H1 (cell line): ENCODE results near the gene ADSS2. TPM values are rescaled to one million over a fixed set of nuclear protein-coding genes. Genes with fewer than 3 reads are reported as not detected.
"Not testable (repeated sequence)": the region's sequence is repeated elsewhere in the genome, so short reads cannot be mapped to it uniquely, and the experiment has no call there.

Experiments used
- CTCF ChIA-PET: fragments of 300-600 bp; sonication (Branson Sonifier 250); formaldehyde crosslinking; loops from one replicate; lab custom pipeline; 2021; ENCODE audit not compliant: partially characterized antibody; lab: Charles Lee
- POLR2A ChIA-PET: fragments of 300-600 bp; sonication (Branson Sonifier 250); formaldehyde crosslinking; loops from one replicate; lab custom pipeline; 2021; ENCODE audit warnings: inconsistent platforms; ENCODE audit not compliant: partially characterized antibody; lab: Charles Lee
- DNase-seq, 2 experiments: peaks; one replicate each; pipeline versions ENCODE4 v3.0.0 to v3.0.0-alpha.2; 2010 to 2022; ENCODE audit warnings: low spot score in 2 of 2, low read depth in 1 of 2, mixed read lengths in 1 of 2
- FAIRE-seq: peaks from 2 replicates; lab custom pipeline; 2011; peaks lifted over from hg19 to GRCh38; lab: Jason Lieb, UNC
- H2AFZ ChIP-seq: 2 replicates; pipeline ENCODE4 v1.8.1; 2012; ENCODE audit warnings: low read length, inconsistent platforms
- H2AK5ac ChIP-seq: 2 replicates; pipeline ENCODE4 v1.6.1; 2013; ENCODE audit warnings: low read depth, low read length
- H2BK120ac ChIP-seq: replicated peaks from 2 replicates; pipeline ENCODE3; 2013; ENCODE audit warnings: low read depth, low read length, inconsistent platforms
- H2BK12ac ChIP-seq: 2 replicates; pipeline ENCODE4 v1.6.1; 2013; ENCODE audit warnings: low read depth, low read length
- H2BK15ac ChIP-seq: 2 replicates; pipeline ENCODE4 v1.6.1; 2013; ENCODE audit warnings: low read length
- H2BK20ac ChIP-seq: 2 replicates; pipeline ENCODE4 v1.6.1; 2013; ENCODE audit warnings: low read length
- H2BK5ac ChIP-seq: 2 replicates; pipeline ENCODE4 v1.6.1; 2013; ENCODE audit warnings: low read depth, low read length
- H3K14ac ChIP-seq: 2 replicates; pipeline ENCODE4 v1.6.1; 2013; ENCODE audit warnings: inconsistent platforms; ENCODE audit not compliant: insufficient read length
- H3K18ac ChIP-seq: 2 replicates; pipeline ENCODE4 v1.6.1; 2013; ENCODE audit warnings: low read length; ENCODE audit errors: extremely low read depth
- H3K23ac ChIP-seq: 2 replicates; pipeline ENCODE4 v1.6.1; 2013; ENCODE audit warnings: inconsistent platforms; ENCODE audit not compliant: insufficient read length
- H3K23me2 ChIP-seq: 2 replicates; pipeline ENCODE4 v1.6.1; 2013; ENCODE audit warnings: low read depth, low read length
- H3K27ac ChIP-seq: 2 replicates; pipeline ENCODE4 v1.6.1; 2011; ENCODE audit warnings: low read depth, low read length, inconsistent platforms
- H3K27me3 ChIP-seq, 4 experiments: replicated peaks in 1 of 4; 1 replicate in 1 of 4; 2 replicates in 3 of 4; pipeline versions ENCODE4 v1.6.1 to v1.8.1; 2011 to 2013; ENCODE audit warnings: low read length in 3 of 4, mild to moderate bottlenecking in 3 of 4, inconsistent platforms in 2 of 4, mixed read lengths in 2 of 4, moderate library complexity in 1 of 4; ENCODE audit not compliant: control insufficient read depth in 3 of 4, insufficient read depth in 3 of 4; ENCODE audit errors: extremely low read depth in 1 of 4
- H3K36me3 ChIP-seq, 4 experiments: 2 replicates each; pipeline versions ENCODE4 v1.6.1 to v1.8.1; 2011 to 2013; ENCODE audit warnings: mild to moderate bottlenecking in 4 of 4, low read length in 3 of 4, moderate library complexity in 2 of 4, control low read depth in 1 of 4, inconsistent platforms in 1 of 4; ENCODE audit not compliant: insufficient read depth in 4 of 4, control insufficient read depth in 2 of 4
- H3K4ac ChIP-seq: replicated peaks from 2 replicates; pipeline ENCODE3; 2013; ENCODE audit warnings: low read length, low read depth, mixed read lengths, inconsistent platforms; ENCODE audit not compliant: insufficient read length
- H3K4me1 ChIP-seq, 4 experiments: replicated peaks in 1 of 4; 1 replicate in 1 of 4; 2 replicates in 3 of 4; pipeline versions ENCODE4 v1.6.1 to v1.8.1; 2011 to 2013; ENCODE audit warnings: low read length in 3 of 4, inconsistent platforms in 2 of 4, mixed read lengths in 1 of 4; ENCODE audit not compliant: insufficient read depth in 4 of 4, control insufficient read depth in 3 of 4
- H3K4me2 ChIP-seq, 2 experiments: 2 replicates each; pipeline versions ENCODE4 v1.6.1 to v1.8.1; 2011 to 2013; ENCODE audit warnings: low read depth in 2 of 2, low read length in 2 of 2, control low read depth in 1 of 2, inconsistent platforms in 1 of 2, mild to moderate bottlenecking in 1 of 2; ENCODE audit not compliant: insufficient read depth in 1 of 2
- H3K4me3 ChIP-seq, 4 experiments: fragments of 200-600, 300-600 bp in 1 of 4; sonication (generic), shearing (Covaris generic), sonication (Bioruptor Twin) in 1 of 4; 2 replicates each; pipeline versions ENCODE4 v1.5.1 to v1.8.1; 2011 to 2016; ENCODE audit warnings: low read length in 4 of 4, low read depth in 3 of 4, control low read depth in 2 of 4, inconsistent platforms in 2 of 4, mild to moderate bottlenecking in 2 of 4, mixed read lengths in 1 of 4, moderate library complexity in 1 of 4; ENCODE audit not compliant: insufficient read depth in 2 of 4; ENCODE audit errors: extremely low read depth in 1 of 4
- H3K56ac ChIP-seq: replicated peaks from 2 replicates; pipeline ENCODE3; 2013; ENCODE audit warnings: low read depth, mild to moderate bottlenecking, mixed read lengths, low read length, inconsistent platforms; ENCODE audit not compliant: insufficient read length
- H3K79me1 ChIP-seq: 2 replicates; pipeline ENCODE4 v1.6.1; 2013; ENCODE audit warnings: low read depth, low read length, control low read depth
- H3K79me2 ChIP-seq, 2 experiments: 2 replicates each; pipeline versions ENCODE4 v1.6.1 to v1.8.1; 2012 to 2013; ENCODE audit warnings: low read length in 2 of 2, mild to moderate bottlenecking in 2 of 2, inconsistent platforms in 1 of 2; ENCODE audit not compliant: insufficient read depth in 2 of 2, control insufficient read depth in 1 of 2
- H3K9ac ChIP-seq, 4 experiments: replicated peaks in 1 of 4; 1 replicate in 1 of 4; 2 replicates in 3 of 4; pipeline versions ENCODE4 v1.6.1 to v1.8.1; 2011 to 2013; ENCODE audit warnings: low read depth in 3 of 4, low read length in 3 of 4, control low read depth in 2 of 4, mild to moderate bottlenecking in 2 of 4, moderate library complexity in 2 of 4, inconsistent platforms in 1 of 4; ENCODE audit errors: extremely low read depth in 1 of 4
- H3K9me3 ChIP-seq, 2 experiments: 2 replicates each; pipeline versions ENCODE4 v1.6.1 to v1.8.1; 2012 to 2013; ENCODE audit warnings: mild to moderate bottlenecking in 2 of 2, moderate library complexity in 2 of 2, control low read depth in 1 of 2, inconsistent platforms in 1 of 2, low read depth in 1 of 2, low read length in 1 of 2, mixed read lengths in 1 of 2; ENCODE audit not compliant: insufficient read depth in 2 of 2
- H4K20me1 ChIP-seq, 2 experiments: replicated peaks in 1 of 2; 2 replicates each; pipeline versions ENCODE3 to v1.8.1; 2011 to 2013; ENCODE audit warnings: inconsistent platforms in 2 of 2, low read length in 2 of 2, mild to moderate bottlenecking in 1 of 2; ENCODE audit not compliant: insufficient read depth in 2 of 2, control insufficient read depth in 1 of 2
- H4K5ac ChIP-seq: 2 replicates; pipeline ENCODE4 v1.6.1; 2013; ENCODE audit warnings: low read length, low read depth, mixed read lengths, inconsistent platforms; ENCODE audit not compliant: insufficient read length
- H4K8ac ChIP-seq: 2 replicates; pipeline ENCODE4 v1.8.0; 2013; ENCODE audit warnings: mild to moderate bottlenecking, moderate library complexity, low read length, inconsistent platforms; ENCODE audit not compliant: insufficient read depth; ENCODE audit errors: extremely low read depth
- H4K91ac ChIP-seq: replicated peaks from 2 replicates; pipeline ENCODE3; 2013; ENCODE audit warnings: low read length, mixed read lengths, inconsistent platforms; ENCODE audit not compliant: insufficient read length
- RAD21 ChIP-seq, 2 experiments: IDR thresholded peaks in 1 of 2; conservative IDR thresholded peaks in 1 of 2; 2 replicates each; pipeline ENCODE4 v1.6.1; 2011; ENCODE audit warnings: low read depth in 2 of 2, low read length in 2 of 2, improper control_type of control experiment in 1 of 2, inconsistent platforms in 1 of 2, mild to moderate bottlenecking in 1 of 2, moderate library complexity in 1 of 2
- TEAD4 ChIP-seq: IDR thresholded peaks from 2 replicates; pipeline ENCODE4 v1.6.1; 2012; ENCODE audit warnings: low read depth, low read length, inconsistent platforms, mixed read lengths
- WGBS, 2 experiments: shearing (Covaris generic) in 1 of 2; methylation state at CpG; one replicate each; pipeline versions ENCODE4 v1.1.6 to v1.1.7; 2013 to 2015; ENCODE audit warnings: low lambda C conversion rate in 2 of 2, mixed read lengths in 2 of 2, inconsistent platforms in 1 of 2, low coverage in 1 of 2, missing lambda C conversion rate in 1 of 2; ENCODE audit not compliant: insufficient replicate concordance in 2 of 2, insufficient coverage in 1 of 2, insufficient read length in 1 of 2; ENCODE audit errors: extremely low coverage in 1 of 2, missing lambda C conversion rate in 1 of 2; 5-methylcytosine and 5-hydroxymethylcytosine counted together
- polyA plus RNA-seq, 7 experiments: library from polyadenylated mRNA; depleted of rRNA in 3 of 7; stranded (reverse) in 5 of 7; unstranded in 2 of 7; fragments of >200 nt in 5 of 7; fragments of 200-250 nt in 2 of 7; gene quantifications; 1 replicate in 5 of 7; 2 replicates in 1 of 7; 4 replicates in 1 of 7; pipeline versions ENCODE4 v1.2.1 to v1.2.3, GENCODE V29; 2011 to 2013; ENCODE audit warnings: missing spikeins in 2 of 7, mixed read lengths in 2 of 7
- total RNA-seq: library from RNA; stranded (reverse); fragmentation: NEBNext Ultra II Directional; extraction: Animal tissue kit (Norgen Biotek cat#: 25700); gene quantifications from 2 replicates; pipeline ENCODE4 v1.2.1, GENCODE V29; 2021

The ADSS2 gene
- total and polyA plus RNA-seq, 2 of the 8 experiments (the other 6 are each of a cell fraction or from before 2014, with no cell fraction given) = 29.8 to 108 TPM

- TF ChIP-seq TEAD4 (no peak), RAD21 (IDR thresholded peaks at IDR 0.05 in 1 of 2, conservative IDR thresholded peaks at IDR 0.05 in 1 of 2; ENCODE audit: low read depth in 2 of 2, low read length in 2 of 2) (no peak)
Measured at GRCh38 chr1:244375051-244375450, 76.7 kb downstream of the ADSS2 start (continued).

GRCh38 chr1:244374484-244374883 lies 77.2 kb downstream of the ADSS2 start:
- not testable (repeated sequence) for H3K9ac ChIP-seq, DNase-seq, H3K4me1 ChIP-seq, H3K23ac ChIP-seq, H3K79me1 ChIP-seq, H2BK15ac ChIP-seq, H3K36me3 ChIP-seq, H3K56ac ChIP-seq, H4K8ac ChIP-seq, H3K9me3 ChIP-seq, H2BK12ac ChIP-seq, H3K4me2 ChIP-seq, H3K79me2 ChIP-seq, H3K27ac ChIP-seq, H3K4me3 ChIP-seq, FAIRE-seq, H3K23me2 ChIP-seq, H2AK5ac ChIP-seq, H4K5ac ChIP-seq, H3K14ac ChIP-seq, H4K91ac ChIP-seq, H2BK20ac ChIP-seq, H3K27me3 ChIP-seq, H3K18ac ChIP-seq, H2BK5ac ChIP-seq, H3K4ac ChIP-seq, H2AFZ ChIP-seq, H2BK120ac ChIP-seq, H4K20me1 ChIP-seq
- ChIA-PET CTCF (interaction anchor here (0.7 to 1.1 kb wide), 4 partner anchors 9 to 63 kb away, joined by 3 to 4 read pairs (median 3); no protein-coding TSS in a partner anchor), POLR2A (interaction anchor here (1.1 kb wide), 1 partner anchor 23 kb away, joined by 3 read pairs; no protein-coding TSS in a partner anchor)
- 94% methylated on average over 3 of the region's 6 CpGs; no CpG with 5 or more reads in 1 of the 2 experiments for WGBS, 2 experiments
